Germinal center (tissue), 1 donor: ENCODE measurements around the gene IGSF22.

Experiments
- DNase-seq: peaks from one replicate; pipeline ENCODE4 v3.0.0; 2012; ENCODE audit warnings: mixed read lengths, low spot score

Gene IGSF22

GRCh38 chr11:18726040-18726439 lies at the start of gene IGSF22:
TSS of gene IGSF22 (minus strand) at chr11:18726188. CDS start at chr11:18724236, 1,952 bp downstream.
- DNase-seq: no peak

- no peak for DNase-seq
Measured at GRCh38 chr11:18774801-18775200, 48.8 kb upstream of the IGSF22 start.

GRCh38 chr11:18773681-18774080 lies 47.7 kb upstream of the IGSF22 start:
- no peak for DNase-seq

GRCh38 chr11:18773104-18773503 lies 47.1 kb upstream of the IGSF22 start:
- DNase-seq: no peak

GRCh38 chr11:18772211-18772610 lies 46.2 kb upstream of the IGSF22 start:
- no peak for DNase-seq

DNA sequence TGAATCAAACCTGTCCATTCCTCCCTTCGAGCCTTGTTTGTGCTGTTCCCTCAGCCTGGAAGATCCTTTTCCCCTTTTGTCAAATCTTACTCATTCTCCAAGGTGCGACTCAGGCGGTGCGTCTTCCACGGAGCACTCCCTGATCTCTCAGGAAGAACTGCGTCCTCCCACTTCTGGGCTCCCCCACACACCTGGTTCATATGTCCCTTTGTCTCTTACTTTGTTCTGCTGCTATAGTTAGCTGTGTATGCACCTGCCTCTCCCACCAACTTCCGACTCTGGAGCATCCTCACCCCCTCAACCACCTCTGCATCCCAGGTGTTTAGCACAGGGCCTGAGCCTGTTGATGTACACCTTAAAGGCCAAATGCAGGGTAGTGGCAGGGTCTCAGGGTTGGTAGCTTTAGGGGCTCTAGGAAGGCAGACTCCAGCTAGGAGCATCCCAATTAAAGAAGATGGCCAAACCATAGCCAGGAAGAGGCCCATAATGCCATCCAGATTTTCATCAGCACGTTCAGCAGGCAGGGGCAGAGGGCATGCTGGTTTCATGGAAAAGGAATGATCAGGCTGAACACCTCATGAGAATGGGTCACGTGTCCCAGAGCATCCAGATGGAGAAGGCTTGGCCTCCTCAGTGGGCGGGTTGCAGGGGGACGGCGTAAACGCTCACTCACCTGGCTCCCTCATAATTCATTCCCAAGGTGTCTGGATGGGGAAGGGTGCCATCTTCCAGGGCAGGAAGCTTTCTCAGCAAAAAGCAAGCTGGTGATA lies 45.5 kb upstream of the IGSF22 start:
- DNase-seq: no peak

- no peak for DNase-seq
Measured at GRCh38 chr11:18770479-18771125, 44.6 kb upstream of the IGSF22 start.

GRCh38 chr11:18769802-18770456 lies 43.9 kb upstream of the IGSF22 start:
- peak; percentile 14 for DNase-seq

DNA sequence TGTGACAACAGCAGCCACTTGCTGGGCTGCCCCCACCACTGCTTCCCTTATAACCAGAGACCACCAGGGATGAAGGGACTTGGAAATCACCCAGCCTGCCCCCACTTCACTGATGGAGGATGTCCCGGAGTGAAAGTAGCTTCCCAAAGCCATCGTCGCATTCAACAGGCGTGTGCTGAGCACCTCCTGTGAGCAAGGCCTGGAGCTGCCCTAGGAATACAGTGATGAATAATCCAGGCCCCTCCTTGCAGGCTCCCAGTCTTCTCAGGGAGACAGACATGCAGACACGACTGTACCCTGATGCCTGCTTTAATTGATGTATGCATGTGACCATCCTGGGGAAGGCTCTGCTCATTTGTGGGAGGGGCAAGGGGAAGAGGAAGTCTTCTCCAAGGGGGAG lies 43.0 kb upstream of the IGSF22 start:
- no peak for DNase-seq

DNA sequence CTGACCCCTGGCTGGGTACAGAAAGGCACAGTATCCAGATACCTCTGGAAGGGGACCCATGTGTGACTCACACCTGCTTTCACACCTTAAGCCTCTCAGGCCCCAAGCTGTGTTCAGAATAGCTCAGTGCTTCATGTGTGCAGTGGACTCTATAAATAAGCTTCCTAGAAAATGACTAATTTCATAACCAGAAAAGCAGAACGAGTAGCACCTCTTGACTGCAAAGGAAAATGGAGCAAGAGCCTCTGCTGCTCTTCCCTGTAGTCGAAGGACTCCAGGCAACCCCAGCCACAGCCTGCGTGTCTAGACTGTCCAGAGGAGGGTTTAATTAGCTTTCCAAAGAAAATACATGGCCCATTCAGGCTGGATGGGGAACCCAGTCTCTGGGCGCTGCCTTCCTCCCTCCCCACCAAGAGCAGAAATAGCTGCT lies 42.5 kb upstream of the IGSF22 start:
- DNase-seq: peak; percentile 43

GRCh38 chr11:18766015-18766414 lies 40.0 kb upstream of the IGSF22 start:
- no peak for DNase-seq

GRCh38 chr11:18765554-18765953 lies 39.6 kb upstream of the IGSF22 start:
- DNase-seq: no peak

GRCh38 chr11:18761741-18762140 lies 35.8 kb upstream of the IGSF22 start:
- DNase-seq: no peak

DNA sequence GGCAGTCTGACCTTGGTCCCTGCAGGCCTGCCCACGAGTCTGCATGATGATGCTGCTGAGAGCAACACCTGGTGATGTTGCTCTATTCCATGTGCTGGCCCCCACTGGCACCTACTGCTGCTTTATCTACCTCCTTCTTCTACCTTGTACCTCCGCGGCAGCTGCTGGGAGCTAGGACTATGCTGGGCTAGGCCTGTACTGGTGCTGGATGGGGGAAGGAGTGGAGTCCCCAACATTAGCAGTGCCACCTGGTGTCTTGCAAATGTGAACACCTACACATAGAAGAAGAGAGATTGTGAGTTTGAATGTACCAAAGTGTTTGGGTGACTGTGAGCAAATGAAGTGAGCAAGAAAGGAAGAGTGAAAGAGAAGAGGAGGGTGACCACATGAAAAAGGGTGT lies 35.2 kb upstream of the IGSF22 start:
- no peak for DNase-seq

GRCh38 chr11:18757811-18758210 lies 31.8 kb upstream of the IGSF22 start:
- DNase-seq: no peak

DNA sequence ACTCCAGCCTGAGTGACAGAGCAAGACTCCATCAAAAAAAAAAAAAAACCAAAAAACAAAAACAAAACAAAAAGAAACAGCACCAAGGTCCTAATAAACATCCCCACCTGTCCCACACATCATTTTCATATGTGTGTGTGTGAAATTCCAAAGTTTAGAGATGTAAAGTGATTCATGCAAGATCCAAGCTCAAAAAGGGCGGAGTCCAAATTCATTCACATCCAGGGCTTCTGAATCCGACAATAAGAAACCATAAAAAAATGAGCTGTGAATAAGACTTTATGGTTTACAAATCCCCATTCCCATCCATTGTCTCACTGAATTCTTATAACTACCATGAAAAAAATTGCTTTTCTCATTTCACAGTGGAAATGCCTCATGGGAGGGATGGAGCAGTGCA lies 30.9 kb upstream of the IGSF22 start:
- DNase-seq: no peak

- DNase-seq: no peak
Measured at GRCh38 chr11:18754308-18754707, 28.3 kb upstream of the IGSF22 start.

DNA sequence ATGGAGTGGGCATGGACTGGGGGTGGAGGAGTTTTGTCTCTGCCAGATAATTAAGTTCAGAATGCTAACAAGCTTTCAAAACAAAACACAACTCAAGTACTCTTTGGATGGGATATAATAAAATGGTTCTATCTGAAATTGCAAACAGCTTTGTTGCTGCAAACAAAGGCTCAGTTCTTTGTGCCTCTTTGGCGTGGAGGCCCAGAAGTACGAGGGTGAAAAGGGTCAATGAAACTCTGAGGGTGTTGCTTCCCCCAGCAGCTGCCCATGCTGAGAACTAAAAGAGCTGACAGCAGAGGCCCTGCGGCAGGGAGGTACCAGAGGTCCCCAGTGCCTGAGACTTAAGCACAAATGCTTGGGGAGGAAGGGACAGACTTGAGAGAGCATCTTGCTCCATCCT lies 26.5 kb upstream of the IGSF22 start:
- no peak for DNase-seq

DNA sequence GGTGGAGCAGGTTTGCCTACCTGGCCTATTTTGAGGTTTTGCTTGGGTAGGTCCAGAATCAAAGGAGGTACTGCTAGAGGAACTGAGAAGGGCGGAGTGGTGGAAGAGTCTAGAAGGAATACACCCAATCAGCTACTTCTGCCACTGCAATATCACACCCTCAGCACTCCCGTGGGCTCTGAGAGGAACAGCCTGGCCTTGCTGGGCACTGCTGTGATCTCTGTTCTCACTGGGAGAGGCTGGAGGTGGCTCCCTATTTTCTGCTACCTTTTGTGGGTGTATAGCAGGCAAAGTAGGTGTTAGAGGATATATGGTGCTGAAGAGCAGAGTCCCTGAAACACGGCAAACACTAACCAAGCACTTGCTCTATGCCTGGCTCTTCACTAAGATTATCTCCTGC lies 25.0 kb upstream of the IGSF22 start:
- no peak for DNase-seq

DNA sequence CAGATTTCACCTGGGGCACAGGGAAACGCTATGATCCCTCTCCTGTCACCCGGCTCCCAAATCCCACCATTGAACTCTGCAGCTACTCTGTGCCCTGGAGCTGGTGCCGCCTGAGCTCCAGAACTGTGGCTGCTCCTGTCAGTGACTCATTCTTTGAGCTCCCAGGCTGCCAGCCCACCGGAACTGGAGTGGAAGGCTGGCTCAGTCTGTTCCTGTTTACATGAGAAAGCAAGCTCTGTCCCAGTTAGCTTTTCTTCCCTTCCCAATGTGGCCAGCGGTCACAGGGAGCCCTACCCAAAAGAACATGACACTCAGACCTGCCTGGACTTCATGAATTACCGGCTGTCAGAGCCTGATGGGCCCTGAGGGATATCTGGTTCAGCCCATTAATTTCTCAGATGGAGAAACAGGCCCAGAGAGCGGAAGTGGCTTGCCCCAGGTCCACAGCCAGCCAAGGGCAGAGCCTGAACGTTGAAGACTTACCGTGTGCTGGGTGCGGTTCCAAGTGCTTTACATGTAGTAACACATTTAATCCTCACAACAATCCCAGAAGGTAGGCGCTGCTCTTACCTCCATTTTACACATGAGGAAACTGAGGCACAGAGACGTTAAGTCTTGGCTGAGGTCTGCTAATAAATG lies 23.8 kb upstream of the IGSF22 start:
- no peak for DNase-seq

GRCh38 chr11:18748766-18749365 lies 22.9 kb upstream of the IGSF22 start:
- no peak for DNase-seq

DNA sequence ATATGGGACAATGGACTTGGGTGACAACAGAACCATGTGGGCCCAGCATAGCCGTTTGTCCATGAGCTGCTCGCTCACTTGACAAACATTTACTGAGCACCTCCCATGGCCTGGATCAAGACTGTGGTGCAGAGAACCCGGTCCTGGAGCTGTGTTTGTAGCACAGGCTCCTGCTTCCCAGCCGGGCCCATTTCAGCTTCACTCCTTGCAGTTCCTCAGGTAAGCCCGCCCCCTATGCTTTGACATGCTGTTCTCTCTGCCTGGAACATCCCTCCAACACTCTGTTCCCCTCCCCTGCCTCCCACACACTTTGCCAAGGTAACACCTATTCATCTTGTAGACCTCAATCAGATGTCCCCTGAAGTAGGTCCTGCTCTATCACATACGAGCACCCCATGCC lies 19.3 kb upstream of the IGSF22 start:
- no peak for DNase-seq
